ENCODE data around the gene OR56A5.
"Not testable (repeated sequence)": the region's sequence is repeated elsewhere in the genome, so short reads cannot be mapped to it uniquely, and the experiment has no call there.

Gene OR56A5, protein sequence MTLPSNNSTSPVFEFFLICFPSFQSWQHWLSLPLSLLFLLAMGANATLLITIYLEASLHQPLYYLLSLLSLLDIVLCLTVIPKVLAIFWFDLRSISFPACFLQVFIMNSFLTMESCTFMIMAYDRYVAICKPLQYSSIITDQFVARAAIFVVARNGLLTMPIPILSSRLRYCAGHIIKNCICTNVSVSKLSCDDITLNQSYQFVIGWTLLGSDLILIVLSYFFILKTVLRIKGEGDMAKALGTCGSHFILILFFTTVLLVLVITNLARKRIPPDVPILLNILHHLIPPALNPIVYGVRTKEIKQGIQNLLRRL

DNA sequence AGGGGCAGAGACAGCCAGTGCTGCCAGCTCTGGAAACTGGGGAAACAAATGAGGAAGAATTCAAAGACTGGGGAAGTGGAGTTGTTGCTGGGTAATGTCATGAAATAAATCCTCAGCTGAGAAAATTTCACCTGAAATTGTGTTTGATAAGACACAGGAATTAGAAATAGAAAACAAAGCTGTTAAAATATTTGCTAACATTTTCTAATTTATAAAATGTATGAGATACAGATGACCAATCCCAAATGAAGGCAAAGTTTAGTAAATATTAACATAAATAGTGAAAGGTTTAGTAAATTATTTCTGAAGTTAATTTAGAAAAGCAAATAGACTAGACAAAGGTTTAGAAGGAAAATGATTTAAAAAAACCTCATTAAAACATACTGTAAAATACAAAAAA is at the start of gene OR56A5:
Gene OR56A5, minus strand, starts transcription at position 101 of the 400 bp plus-strand sequence. Its CDS starts 0 bp downstream, at position 101.
- DNase-seq (ENCODE audit: low read depth in 3 of 3) = no peak

DNA sequence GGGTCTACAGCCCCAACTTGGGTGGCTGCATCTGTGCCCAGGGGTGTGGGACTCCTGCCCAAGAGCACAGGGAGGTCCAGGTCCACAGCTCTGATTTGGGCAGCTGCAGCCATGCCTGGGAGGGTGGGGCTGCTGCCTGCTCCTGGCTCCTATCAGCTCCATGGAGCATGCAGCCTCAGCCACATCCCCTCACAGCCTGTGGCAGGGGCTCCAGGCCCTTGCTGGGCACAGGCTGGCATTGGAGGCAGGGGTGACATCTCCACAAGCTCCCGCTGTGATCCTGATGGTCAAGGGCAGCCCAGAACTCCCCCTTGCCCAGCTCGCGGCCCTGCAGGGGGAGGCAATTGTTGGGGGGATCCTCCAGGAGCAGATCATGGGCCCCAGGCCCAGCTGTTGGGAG is 44.7 kb upstream of the OR56A5 start:
- DNase-seq (ENCODE audit: low read depth in 3 of 3) = no peak

DNA sequence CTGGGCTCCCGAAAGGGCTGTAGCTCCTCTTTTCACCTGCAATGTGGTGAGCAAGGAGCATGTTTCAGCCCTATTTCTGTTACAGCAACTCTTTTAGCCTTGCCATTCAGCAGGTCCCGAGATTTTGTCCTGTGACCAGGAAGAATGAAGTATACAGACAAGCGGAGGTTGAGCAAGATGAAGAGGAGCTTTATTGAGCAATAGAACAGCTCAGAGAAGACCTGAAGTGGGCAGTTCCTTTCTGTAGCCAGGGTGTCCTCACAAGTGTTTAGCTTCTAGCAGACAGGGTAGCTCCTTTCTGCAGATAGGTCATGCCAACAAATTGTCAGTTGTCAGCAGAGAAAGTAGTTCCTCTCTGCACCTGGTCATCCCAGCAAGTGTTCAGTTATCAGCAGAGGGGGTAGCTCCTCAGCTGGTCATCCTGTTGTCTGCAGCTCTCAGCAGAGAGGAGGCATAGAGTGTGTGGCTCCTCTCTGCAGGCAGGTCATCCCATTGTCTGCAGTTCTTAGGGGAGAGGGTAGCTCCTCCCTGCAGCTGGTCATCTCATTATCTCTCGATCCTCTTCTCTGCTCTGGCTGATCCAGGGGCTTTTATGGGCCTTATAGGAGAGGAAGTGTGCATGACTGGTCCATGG is 43.9 kb upstream of the OR56A5 start:
- DNase-seq (ENCODE audit: low read depth in 3 of 3) = no peak

DNA sequence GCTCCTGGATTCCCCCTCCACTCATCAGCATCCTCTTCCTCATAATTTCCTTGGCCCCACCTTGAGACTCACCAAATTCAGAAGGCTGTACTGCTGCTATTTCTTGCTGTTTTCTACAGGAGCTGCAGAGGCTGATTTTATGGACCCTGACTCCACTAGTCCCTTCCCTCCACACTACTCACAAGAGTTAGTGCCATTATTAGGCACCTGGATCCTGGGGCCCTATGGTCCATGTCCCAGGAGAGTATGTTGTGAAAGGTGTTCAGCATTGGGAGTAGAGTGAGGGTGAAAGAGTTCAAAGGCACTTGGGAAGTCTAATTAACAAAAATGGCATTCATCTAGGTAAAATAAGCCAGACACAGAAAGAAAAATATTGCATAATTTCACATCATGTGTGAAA is 38.6 kb upstream of the OR56A5 start, which contains the start of gene OR56A4:
Gene OR56A4, minus strand, starts transcription at position 101 of the 400 bp plus-strand sequence. CDS start 3,954 bp downstream, outside the sequence.
- DNase-seq (ENCODE audit: low read depth in 3 of 3) = no peak

DNA sequence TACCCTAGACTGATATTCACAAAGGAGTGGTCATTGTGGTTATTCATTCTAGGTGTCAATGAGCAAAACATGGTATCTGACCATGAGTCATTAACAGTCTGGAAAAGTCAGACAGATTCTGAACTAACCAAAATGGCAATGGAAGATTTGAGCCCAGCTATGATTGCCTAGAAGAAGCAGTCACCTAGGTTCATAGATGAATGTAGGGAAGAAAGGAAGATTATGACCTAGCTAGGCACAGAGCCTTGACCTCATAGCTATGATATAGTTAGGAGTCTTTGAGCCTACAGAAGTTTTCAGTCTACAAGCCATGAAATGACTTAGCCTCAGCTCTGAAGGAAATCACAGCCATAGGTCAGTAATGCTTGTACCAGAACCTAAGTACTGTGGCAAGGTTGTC is 38.1 kb upstream of the OR56A5 start:
- no peak for DNase-seq (ENCODE audit: low read depth in 3 of 3)

DNA sequence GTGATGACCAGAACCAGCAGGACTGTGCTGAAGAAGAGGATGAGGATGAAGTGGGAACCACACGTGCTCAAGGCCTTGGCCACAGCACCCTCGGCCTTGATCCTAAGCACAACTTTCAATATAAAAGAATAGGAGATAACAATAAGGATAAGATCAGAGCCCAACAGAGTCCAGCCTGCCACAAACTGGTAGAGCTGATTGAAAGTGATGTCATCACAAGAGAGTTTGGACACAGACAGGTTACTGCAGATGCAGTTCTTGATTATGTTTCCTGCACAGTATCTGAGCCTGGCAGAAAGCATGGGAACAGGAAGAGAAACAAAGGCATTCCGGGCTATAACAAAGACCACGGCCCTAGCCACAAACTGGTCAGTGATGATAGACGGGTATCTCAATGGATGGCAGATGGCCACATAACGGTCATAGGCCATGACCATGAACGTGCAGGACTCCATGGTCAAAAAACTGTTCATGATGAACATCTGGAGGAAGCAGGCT is 34.0 kb upstream of the OR56A5 start:
- no peak for DNase-seq (ENCODE audit: low read depth in 3 of 3)

DNA sequence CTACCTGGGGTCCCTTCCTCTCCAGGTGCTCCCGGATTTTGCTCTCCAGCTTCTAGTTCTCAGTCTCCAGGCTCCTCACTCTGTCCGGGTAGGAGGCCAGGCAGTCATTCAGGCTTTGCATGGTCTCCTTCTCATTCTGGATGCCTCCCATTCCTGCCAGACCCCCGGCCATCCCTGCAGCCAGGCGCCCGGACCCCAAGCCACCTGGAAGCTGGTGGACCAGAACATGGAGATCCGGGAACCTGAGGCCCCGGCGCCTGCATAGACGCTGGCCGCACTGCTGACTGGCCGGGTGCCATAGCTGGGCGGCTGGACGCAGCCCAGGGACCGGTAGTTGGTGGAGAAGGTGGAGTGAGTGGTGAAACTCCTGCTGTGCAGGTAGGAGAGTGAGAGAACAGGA is 26.5 kb upstream of the OR56A5 start:
- DNase-seq (ENCODE audit: low read depth in 3 of 3) = no peak

DNA sequence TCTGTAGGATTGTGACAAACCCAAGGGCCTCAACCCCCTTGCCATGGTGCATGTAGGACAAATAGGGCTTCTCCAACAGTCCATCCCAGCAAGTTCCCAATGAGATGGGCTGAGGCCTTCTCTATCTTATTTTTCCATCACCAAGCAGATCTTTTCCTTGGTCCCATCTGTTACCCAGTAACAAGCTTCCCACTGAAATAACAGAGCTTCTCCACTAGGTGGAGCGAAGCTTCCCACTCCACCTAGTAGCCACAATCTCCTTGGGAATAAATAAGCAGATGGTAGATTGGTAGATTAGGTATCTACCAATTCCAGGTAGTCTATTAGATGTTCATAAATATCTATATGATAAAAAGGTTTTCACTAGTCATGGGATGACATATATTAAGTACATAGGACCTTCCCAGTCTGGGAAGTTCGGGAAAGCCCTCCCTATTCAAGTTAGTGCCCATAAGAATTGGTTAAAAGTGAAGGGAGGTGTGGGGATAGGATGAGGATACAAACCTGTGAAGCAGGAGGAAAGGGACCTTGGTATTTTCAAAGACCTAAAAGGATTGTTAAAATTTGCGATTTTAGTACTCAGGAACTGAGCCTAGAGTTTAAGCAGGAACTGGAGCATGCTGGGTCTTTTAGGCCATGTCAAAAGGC is 24.4 kb upstream of the OR56A5 start:
- no peak for DNase-seq (ENCODE audit: low read depth in 3 of 3)

DNA sequence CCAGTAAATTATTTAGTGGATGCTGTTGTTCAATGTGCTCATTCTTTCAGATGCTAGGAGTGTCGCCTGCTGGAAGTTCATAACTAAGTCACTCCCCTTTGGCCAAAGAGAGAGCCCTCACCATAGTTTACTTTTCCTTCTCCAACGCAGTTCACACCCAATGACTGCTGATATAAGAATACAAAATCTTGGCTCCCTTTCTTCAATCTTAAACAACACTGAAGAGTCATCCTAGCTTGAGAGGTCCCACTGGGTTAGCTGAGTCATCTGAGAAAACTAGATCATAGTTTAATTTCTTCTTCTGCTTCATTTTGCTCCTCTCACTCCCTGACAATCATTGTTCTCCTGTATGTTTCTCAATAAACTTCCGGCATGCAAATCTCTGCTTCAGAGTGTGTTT is 23.9 kb upstream of the OR56A5 start:
- no peak for DNase-seq (ENCODE audit: low read depth in 3 of 3)

DNA sequence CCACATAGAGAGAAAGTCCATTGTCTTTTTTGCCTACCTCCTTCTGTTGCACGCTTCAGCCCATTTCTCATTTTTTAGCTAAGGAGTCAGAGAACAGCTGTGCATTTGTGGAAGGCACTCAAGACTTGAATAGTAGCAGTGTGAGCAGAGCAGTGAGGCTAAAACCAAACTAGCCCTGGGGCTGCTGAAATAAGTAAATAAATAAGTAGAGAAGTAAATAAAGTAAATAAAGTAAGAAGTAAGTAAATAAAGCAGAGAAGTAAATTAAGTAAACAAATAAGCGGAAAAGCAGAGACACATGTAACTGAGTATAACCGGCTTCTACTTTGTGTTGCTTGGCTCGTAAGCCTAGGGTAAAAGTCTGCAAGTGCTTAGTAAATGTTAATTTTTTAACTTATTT is 20.9 kb upstream of the OR56A5 start:
- no peak for DNase-seq (ENCODE audit: low read depth in 3 of 3)

DNA sequence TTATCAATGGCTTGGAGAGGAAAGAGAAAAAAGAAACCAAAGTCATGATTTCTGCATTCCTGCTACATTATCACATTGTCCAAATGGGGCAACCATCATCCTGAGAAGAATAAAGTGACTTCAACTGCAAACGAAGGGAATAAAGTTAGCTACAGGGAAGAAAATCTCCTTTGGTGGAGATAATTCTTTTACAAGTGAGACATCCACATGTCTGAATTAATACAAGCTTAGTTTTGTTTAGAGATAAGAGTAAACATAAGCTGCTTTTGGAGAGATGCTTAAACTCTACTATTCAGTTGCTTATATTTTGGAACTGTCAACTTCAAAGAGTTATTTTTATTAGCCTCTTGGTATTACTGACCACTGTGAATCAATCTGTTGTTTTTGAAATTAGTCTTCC is 18.6 kb upstream of the OR56A5 start, which contains the start of gene OR52L1:
Gene OR52L1, minus strand, starts transcription at position 101 of the 400 bp plus-strand sequence. Its CDS starts 55 bp downstream, at position 46.
- no peak for DNase-seq (ENCODE audit: low read depth in 3 of 3)

DNA sequence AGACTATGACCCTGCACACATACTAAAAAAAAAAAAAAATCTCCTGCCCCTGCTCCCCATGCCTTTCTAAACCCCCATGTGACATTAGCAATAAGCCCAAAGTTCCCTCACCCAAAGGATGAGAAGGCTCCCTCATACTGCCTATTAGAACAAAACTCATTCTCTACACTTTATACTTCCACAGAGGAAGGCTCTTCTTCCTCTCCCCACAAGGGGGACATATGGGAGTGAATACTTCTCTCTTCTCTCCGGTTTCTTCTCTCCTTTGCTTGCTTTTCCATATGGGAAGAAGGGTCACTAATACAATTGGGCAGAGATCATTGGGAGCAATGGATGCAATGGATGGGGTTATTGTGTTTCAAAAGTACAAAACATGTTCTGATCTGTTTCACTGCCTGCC is 15.1 kb upstream of the OR56A5 start:
- no peak for DNase-seq (ENCODE audit: low read depth in 3 of 3)

DNA sequence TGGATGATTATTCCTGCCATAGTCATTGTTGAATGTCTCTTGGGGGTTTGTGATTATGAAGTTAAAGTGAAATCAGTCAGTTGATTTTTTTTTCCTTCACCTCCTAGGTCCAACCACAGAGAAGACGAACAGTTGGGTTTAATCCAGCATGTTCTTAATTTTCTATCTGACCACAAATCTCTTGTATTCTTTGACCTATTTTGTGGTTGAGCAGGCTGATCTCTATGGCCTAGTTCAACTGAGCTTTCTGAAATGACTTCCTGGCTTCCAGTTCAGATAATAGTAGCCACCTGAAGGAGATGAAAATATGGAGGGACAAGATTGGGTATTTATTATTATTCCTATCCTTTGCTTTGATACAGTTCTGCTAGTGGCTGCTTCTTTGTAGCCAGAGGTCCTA is 5.2 kb upstream of the OR56A5 start:
- DNase-seq (ENCODE audit: low read depth in 3 of 3) = no peak

DNA sequence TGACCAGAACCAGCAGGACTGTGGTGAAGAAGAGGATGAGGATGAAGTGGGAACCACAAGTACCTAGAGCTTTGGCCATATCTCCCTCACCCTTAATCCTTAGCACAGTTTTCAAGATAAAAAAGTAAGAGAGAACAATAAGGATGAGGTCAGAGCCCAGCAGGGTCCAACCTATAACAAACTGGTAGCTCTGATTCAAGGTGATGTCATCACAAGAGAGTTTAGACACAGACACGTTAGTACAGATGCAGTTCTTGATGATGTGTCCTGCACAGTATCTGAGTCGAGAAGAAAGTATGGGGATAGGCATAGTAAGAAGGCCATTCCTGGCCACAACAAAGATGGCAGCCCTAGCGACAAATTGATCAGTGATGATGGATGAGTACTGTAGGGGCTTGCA is 586 bp downstream of the OR56A5 start:
- no peak for DNase-seq (ENCODE audit: low read depth in 3 of 3)

DNA sequence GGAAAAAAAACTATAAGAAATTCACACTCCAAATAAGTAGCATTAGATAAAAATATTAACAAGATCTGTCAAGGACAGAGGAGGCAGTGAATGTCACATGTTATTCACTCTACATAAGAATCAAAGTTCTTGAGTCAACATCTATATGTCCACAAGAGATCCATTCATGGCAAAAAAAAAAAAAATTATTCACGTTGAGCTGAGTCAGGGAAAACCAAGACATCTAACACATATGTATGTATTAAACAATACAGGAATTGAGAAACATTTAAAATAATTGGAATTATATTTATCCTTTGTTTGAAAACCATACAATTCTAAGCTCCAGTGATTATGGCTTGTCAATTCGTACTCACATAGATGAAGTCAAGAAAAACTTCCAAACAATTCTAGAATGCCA is 1.3 kb downstream of the OR56A5 start:
- no peak for DNase-seq (ENCODE audit: low read depth in 3 of 3)

DNA sequence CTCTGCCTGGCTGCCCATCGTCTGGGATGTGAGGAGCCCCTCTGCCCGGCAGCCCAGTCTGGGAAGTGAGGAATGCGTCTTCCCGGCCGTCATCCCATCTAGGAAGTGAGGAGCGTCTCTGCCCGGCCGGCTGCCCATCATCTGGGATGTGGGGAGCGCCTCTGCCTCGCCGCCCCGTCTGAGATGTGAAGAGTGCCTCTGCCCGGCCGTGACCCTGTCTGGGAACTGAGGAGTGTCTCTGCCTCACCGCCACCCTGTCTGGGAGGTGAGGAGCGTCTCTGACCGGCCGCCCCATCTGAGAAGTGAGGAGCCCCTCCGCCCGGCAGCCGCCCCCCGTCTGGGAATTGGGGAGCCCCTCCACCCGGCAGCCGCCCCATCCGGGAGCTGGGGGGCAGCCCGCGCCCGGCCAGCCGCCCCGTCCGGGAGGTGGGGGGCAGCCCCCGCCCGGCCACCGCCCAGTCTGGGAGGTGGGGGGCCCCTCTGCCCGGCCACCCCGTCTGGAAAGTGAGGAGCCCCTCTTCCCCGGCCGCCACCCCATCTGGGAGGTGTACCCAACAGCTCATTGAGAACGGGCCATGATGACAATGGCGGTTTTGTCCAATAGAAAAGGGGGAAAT is 7.5 kb downstream of the OR56A5 start:
- not testable (repeated sequence) for DNase-seq (ENCODE audit: low read depth in 3 of 3)

DNA sequence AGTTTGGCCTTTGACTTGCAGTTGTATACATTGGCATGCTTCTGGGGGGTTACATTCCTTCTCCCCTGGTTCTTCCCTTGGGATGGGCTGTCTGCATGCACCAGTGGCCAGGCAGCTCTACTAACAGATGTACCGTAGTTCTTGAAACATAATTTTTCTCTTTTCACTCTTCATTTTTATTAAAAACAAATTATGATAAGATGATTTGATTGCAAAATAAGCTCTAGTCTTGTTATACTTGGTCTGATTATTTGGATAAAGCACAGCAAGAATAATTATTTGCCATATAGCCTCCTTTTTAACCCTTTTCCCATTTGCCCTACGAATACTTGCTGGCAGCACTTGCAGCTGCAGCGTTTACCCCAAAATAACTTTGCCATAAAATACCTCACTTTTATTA is 12.7 kb downstream of the OR56A5 start:
- DNase-seq (ENCODE audit: low read depth in 3 of 3) = no peak

DNA sequence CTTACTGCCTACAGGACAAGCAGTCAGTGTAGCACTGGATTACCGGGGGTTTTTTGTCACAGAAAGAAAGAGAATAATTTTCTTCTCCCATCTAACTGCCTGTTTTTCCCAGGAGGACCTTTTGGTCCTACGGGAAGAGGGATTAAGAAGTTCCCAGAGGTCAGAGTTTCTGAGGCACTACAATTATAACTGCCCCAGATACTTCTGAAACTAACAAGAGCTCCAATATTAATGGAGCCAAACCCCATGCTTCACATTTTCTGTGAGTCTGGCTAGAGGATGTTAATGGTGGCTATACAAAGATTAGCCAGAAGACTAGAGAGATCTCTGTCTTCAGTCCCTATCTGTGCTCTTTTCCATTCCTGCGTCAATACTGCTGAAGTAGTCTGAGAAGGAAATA is 26.3 kb downstream of the OR56A5 start, which contains the start of gene OR56A3:
Gene OR56A3, plus strand, starts transcription at position 301 of the 400 bp plus-strand sequence. CDS start 5,096 bp downstream, outside the sequence.
- DNase-seq (ENCODE audit: low read depth in 3 of 3) = no peak

DNA sequence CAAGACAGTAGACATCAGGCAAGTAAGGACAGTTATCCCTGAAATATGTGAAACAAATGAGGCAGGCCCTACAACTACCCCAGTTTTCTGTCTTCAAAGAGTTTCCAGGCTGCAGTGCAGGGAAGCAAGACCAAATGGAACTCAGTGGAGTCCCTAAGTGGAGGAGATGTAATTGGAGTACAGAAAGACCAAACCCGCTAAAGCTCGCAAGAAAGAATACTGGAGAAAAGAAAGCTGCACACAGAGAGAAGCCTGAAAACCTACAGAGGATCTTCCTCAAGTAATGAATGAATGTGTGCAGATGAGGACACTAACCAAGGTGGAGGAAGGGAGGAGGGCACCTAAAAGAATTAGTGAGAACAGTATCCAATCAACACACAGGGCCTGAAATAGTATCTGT is 27.5 kb downstream of the OR56A5 start:
- DNase-seq (ENCODE audit: low read depth in 3 of 3) = no peak

DNA sequence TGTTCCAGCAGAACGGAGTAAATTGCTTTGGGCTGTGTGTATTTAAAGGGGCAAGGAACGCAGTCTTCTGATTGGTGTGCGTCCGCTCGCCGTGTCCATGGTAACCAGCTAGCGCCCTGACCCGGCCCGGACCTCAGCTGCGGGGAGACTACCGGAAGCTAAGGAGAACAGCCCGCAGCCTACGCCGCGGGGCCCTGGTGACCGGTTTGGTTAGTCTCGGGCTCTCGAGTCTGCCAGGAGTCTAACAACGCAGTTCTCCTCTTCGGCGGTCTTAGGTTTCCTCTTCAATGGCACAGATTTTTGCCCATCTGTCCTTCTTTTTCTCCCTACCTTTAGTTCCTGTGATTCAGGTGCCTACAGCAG is 29.7 kb downstream of the OR56A5 start:
- no peak for DNase-seq (ENCODE audit: low read depth in 3 of 3)

DNA sequence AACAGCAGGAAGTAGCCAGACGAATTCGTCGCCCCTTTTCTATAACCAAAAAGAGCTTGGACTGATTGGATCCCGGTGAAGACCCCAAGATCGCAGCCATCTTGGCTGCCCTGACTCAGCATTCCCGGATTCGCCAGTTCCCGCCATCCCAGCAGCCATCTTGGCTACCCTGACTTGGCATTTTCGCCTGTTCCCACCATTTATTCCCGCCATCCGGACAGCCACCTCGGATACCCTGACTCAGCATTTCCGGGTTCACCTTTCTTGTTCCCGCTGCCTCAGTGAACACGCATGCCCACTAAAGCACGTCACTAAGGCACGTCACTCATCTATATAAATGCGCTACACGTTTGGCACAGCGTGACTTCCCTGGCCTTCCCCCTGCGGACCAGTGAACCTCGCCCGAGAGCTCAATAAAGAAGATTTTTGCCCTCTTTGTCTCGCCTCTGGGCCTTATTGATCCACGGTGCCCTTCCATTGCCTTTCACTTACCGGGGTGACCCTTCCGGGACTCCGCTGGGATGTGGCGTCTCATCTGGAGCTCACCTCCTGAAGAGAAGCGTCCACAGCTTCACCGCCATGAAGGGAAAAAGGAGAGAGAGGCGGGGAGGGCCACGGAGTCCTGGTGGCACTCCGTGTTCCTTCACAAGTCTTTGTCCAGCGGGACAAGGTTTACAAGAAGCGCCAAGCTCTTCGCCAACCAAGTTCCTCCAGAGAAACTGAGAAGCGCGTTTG is 30.3 kb downstream of the OR56A5 start:
- no peak for DNase-seq (ENCODE audit: low read depth in 3 of 3)
